Measurements from ENCODE around the gene PSAPL1.

DNA sequence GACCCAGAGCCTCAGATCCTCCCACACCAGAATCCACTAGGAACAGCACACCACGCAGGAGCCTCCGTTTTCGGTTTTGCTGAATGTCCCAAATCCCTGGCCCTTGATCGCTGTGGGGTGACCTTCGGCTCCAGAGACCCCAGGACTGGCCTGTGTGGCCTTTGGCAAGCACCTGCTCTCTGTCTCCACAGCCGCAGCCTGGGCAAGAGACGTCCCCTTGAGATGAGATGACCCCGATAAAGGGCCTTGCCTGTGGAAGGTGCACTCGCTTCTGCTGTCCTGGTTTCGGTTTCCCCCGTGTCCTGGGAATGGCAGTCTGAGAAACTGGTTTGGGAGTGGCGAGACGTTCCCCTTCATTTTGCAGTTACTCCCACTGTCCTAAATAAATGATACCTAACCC, 9.6 kb downstream of the PSAPL1 start:
- TF ChIP-seq, protein P1, sequence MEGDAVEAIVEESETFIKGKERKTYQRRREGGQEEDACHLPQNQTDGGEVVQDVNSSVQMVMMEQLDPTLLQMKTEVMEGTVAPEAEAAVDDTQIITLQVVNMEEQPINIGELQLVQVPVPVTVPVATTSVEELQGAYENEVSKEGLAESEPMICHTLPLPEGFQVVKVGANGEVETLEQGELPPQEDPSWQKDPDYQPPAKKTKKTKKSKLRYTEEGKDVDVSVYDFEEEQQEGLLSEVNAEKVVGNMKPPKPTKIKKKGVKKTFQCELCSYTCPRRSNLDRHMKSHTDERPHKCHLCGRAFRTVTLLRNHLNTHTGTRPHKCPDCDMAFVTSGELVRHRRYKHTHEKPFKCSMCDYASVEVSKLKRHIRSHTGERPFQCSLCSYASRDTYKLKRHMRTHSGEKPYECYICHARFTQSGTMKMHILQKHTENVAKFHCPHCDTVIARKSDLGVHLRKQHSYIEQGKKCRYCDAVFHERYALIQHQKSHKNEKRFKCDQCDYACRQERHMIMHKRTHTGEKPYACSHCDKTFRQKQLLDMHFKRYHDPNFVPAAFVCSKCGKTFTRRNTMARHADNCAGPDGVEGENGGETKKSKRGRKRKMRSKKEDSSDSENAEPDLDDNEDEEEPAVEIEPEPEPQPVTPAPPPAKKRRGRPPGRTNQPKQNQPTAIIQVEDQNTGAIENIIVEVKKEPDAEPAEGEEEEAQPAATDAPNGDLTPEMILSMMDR (IDR thresholded peaks at IDR 0.05) = no peak
- TF ChIP-seq POLR2A (IDR thresholded peaks at IDR 0.05) (no peak), EP300 (IDR thresholded peaks at IDR 0.05) (no peak)

Measured in ovary (tissue), 3 donors.